K562 (cell line): ENCODE results near the gene KIAA1958. TPM values are rescaled to one million over a fixed set of nuclear protein-coding genes. Genes with fewer than 3 reads are reported as not detected.

Experiments used
- ATAC-seq: fragments of 200-7000 bp; cut with Tn5 transposase; 3 replicates; pipeline ENCODE4 v1.9.1; 2020; ENCODE audit warnings: moderate library complexity
- BruUV-seq: library from RNA; stranded (reverse); fragments of 400-500 nt; replicated peaks from 2 replicates; lab custom pipeline; 2021; lab: Mats Ljungman, UMichigan
- CTCF ChIA-PET: fragments of 300-600 bp; formaldehyde crosslinking; extraction: SDS; loops from one replicate; lab custom pipeline; 2021; ENCODE audit warnings: low intra/inter-chr PET ratio; lab: Yijun Ruan, JAX
- POLR2A ChIA-PET: fragments of 300-600, 350-650 bp; sonication (Branson Sonifier 250); formaldehyde crosslinking; extraction: SDS; loops from one replicate; lab custom pipeline; 2021; ENCODE audit warnings: antibody characterized with exemption, inconsistent platforms; lab: Yijun Ruan, JAX
- DNase-seq, 4 experiments: peaks; one replicate each; pipeline versions ENCODE4 v3.0.0 to v3.0.0-alpha.2; 2011 to 2018; ENCODE audit warnings: low spot score in 3 of 4, mixed read lengths in 3 of 4; ENCODE audit errors: extremely low read depth in 1 of 4
- FAIRE-seq: peaks from 2 replicates; lab custom pipeline; 2011; peaks lifted over from hg19 to GRCh38; lab: Jason Lieb, UNC
- H2AFZ ChIP-seq: 2 replicates; pipeline ENCODE4 v1.6.0; 2011; ENCODE audit warnings: low read depth, low read length, control low read depth, inconsistent platforms
- H3K27ac ChIP-seq: fragments of 200-600 bp; 3 replicates; pipeline ENCODE4 v1.8.0; 2011; ENCODE audit warnings: low read depth, mild to moderate bottlenecking, control low read depth, inconsistent platforms, low read length, moderate library complexity, mixed read lengths; ENCODE audit errors: extremely low read depth
- H3K27me3 ChIP-seq, 2 experiments: fragments of 300-600 bp in 1 of 2; 2 replicates in 1 of 2; 3 replicates in 1 of 2; pipeline versions ENCODE4 v1.6.0 to v1.8.0; 2011; ENCODE audit warnings: inconsistent platforms in 2 of 2, low read length in 2 of 2, mild to moderate bottlenecking in 1 of 2, mixed read lengths in 1 of 2, moderate library complexity in 1 of 2; ENCODE audit not compliant: control insufficient read depth in 2 of 2, insufficient read depth in 2 of 2
- H3K36me3 ChIP-seq: fragments of 300-600 bp; 3 replicates; pipeline ENCODE4 v1.8.0; 2011; ENCODE audit warnings: mild to moderate bottlenecking, low read length, inconsistent platforms; ENCODE audit not compliant: control insufficient read depth, insufficient read depth
- H3K4me1 ChIP-seq, 2 experiments: fragments of 200-600 bp in 1 of 2; replicated peaks in 1 of 2; 2 replicates in 1 of 2; 3 replicates in 1 of 2; pipeline versions ENCODE4 v1.5.1 to v1.8.0; 2011; ENCODE audit warnings: inconsistent platforms in 2 of 2, low read length in 2 of 2, mild to moderate bottlenecking in 1 of 2, mixed read lengths in 1 of 2, moderate library complexity in 1 of 2; ENCODE audit not compliant: control insufficient read depth in 2 of 2, insufficient read depth in 2 of 2
- H3K4me2 ChIP-seq: 2 replicates; pipeline ENCODE4 v1.6.1; 2011; ENCODE audit warnings: low read length, control low read depth, inconsistent platforms, mixed read lengths; ENCODE audit not compliant: insufficient read depth
- H3K4me3 ChIP-seq: fragments of 200-600 bp; sonication (generic), shearing (Covaris generic); 2 replicates; pipeline ENCODE4 v1.5.1; 2016; ENCODE audit warnings: control low read depth, inconsistent platforms
- H3K79me2 ChIP-seq: fragments of 200-600 bp; 3 replicates; pipeline ENCODE4 v1.8.0; 2011; ENCODE audit warnings: low read length, inconsistent platforms; ENCODE audit not compliant: control insufficient read depth, insufficient read depth
- H3K9ac ChIP-seq, 2 experiments: 2 replicates each; pipeline versions ENCODE4 v1.6.0 to v1.6.1; 2011; ENCODE audit warnings: low read depth in 2 of 2, low read length in 2 of 2, control low read depth in 1 of 2, inconsistent platforms in 1 of 2, mild to moderate bottlenecking in 1 of 2, mixed read lengths in 1 of 2; ENCODE audit not compliant: insufficient read depth in 1 of 2
- H3K9me1 ChIP-seq: one replicate; pipeline ENCODE4 v1.6.0; 2011; ENCODE audit warnings: inconsistent platforms, mild to moderate bottlenecking, low read length, moderate library complexity; ENCODE audit not compliant: control insufficient read depth, insufficient read depth
- H3K9me3 ChIP-seq: replicated peaks from 2 replicates; pipeline ENCODE4 v1.5.1; 2011; ENCODE audit warnings: low read depth, low read length, inconsistent platforms; ENCODE audit not compliant: control insufficient read depth, insufficient read depth
- H4K20me1 ChIP-seq: replicated peaks from 2 replicates; pipeline ENCODE4 v1.6.1; 2011; ENCODE audit warnings: low read length, inconsistent platforms, mixed read lengths; ENCODE audit not compliant: control insufficient read depth, insufficient read depth
- ATF3 ChIP-seq, 2 experiments: fragments of 450-650 bp in 1 of 2; sonication (generic) in 1 of 2; formaldehyde crosslinking in 1 of 2; IDR thresholded peaks in 1 of 2; conservative IDR thresholded peaks in 1 of 2; 2 replicates each; pipeline versions ENCODE4 v1.6.1 to v1.8.1; 2016 to 2023; ENCODE audit warnings: mild to moderate bottlenecking in 2 of 2, moderate library complexity in 2 of 2, inconsistent platforms in 1 of 2, missing genetic modification reagents in 1 of 2
- ATF7 ChIP-seq: fragments of 450-650 bp; IDR thresholded peaks from 2 replicates; pipeline ENCODE4 v1.7.1; 2014; ENCODE audit warnings: mild to moderate bottlenecking, moderate library complexity
- LARP7 ChIP-seq: fragments of 450-650 bp; IDR thresholded peaks from 2 replicates; pipeline ENCODE4 v1.6.1; 2016
- POLR3G ChIP-seq: IDR thresholded peaks from 2 replicates; pipeline ENCODE4 v1.6.1; 2011; ENCODE audit not compliant: insufficient read length, insufficient replicate concordance; ENCODE audit errors: extremely low read depth
- RAD21 ChIP-seq, 2 experiments: fragments of 250-450 bp in 1 of 2; fragments of 450-650 bp in 1 of 2; sonication (Bioruptor Pico) in 1 of 2; formaldehyde crosslinking in 1 of 2; IDR thresholded peaks in 1 of 2; conservative IDR thresholded peaks in 1 of 2; 2 replicates each; pipeline versions ENCODE4 v1.4.0 to v1.8.0; 2020 to 2022; ENCODE audit warnings: mild to moderate bottlenecking in 2 of 2, moderate library complexity in 1 of 2
- SMAD1 ChIP-seq: fragments of 150-350 bp; IDR thresholded peaks from 2 replicates; pipeline ENCODE4 v1.6.1; 2014; ENCODE audit warnings: low read length, low read depth; ENCODE audit not compliant: partially characterized antibody
- ZNF311 ChIP-seq: fragments of 250-450 bp; sonication (Bioruptor Pico); IDR thresholded peaks from 2 replicates; pipeline ENCODE4 v1.4.0; 2020; ENCODE audit warnings: mild to moderate bottlenecking, moderate library complexity
- ZNF764 ChIP-seq: fragments of 250-450 bp; sonication (Bioruptor Pico); IDR thresholded peaks from 2 replicates; pipeline ENCODE4 v1.4.0; 2020; ENCODE audit warnings: low read depth, mild to moderate bottlenecking, moderate library complexity
- WGBS: fragments of 100-300 bp; shearing (Covaris generic); methylation state at CpG from one replicate; pipeline ENCODE4 v1.1.6; 2016; ENCODE audit warnings: low coverage, mixed read lengths; ENCODE audit not compliant: insufficient coverage; ENCODE audit errors: missing lambda C conversion rate; 5-methylcytosine and 5-hydroxymethylcytosine counted together
- in situ Hi-C: fragments of 300-500 bp; cut with MboI; formaldehyde crosslinking; loops from 4 replicates; pipeline ENCODE4 v1.15.0; 2018; ENCODE audit warnings: inconsistent platforms, mixed read lengths
- intact Hi-C: fragments of 100-400 bp; cut with micrococcal nuclease; formaldehyde crosslinking; loops from 2 replicates; pipeline ENCODE4 v1.14.2; 2022
- polyA plus RNA-seq, 8 experiments: library from polyadenylated mRNA; depleted of rRNA in 4 of 8; stranded (reverse) in 5 of 8; unstranded in 3 of 8; fragments of >200 nt; fragmentation: Nextera tagmentation in 2 of 8; fragmentation: Illumina TruSeq in 1 of 8; extraction: Ambion mirVana in 2 of 8; extraction: Trizol in 1 of 8; gene quantifications; 2 replicates each; pipeline versions ENCODE4 v1.2.1 to v1.2.3, GENCODE V29; 2011 to 2014; ENCODE audit warnings: inconsistent platforms in 1 of 8, missing spikeins in 1 of 8
- total RNA-seq, 7 experiments: library from RNA; depleted of rRNA in 6 of 7; stranded (reverse); fragments of >200 nt in 6 of 7; fragmentation: Illumina TruSeq in 2 of 7; extraction: Trizol in 2 of 7; gene quantifications; 2 replicates each; pipeline versions ENCODE4 v1.2.1 to v1.2.3, GENCODE V29; 2011 to 2021; ENCODE audit warnings: low replicate concordance in 1 of 7

Gene KIAA1958
- total and polyA plus RNA-seq, 9 of the 15 experiments (the other 6 are each of a cell fraction or from before 2014, with no cell fraction given), result 1.1 to 16.0 (median 10.1) TPM

- peaks cover 5% of the 10 kb centered on the region; the same call in 2 of the 3 replicates for H3K36me3 ChIP-seq
- BruUV-seq, result no TSS peak
- H3K4me1 ChIP-seq, result no peaks in the 10 kb centered on the region
- DNase-seq (no peak), ATAC-seq (peak; percentile 48), FAIRE-seq (no peak)
- H3K4me2 ChIP-seq, result no peak overlapping the region
- H3K9me1 ChIP-seq, result no peaks in the 10 kb centered on the region
- H4K20me1 ChIP-seq, result no peaks in the 10 kb centered on the region
- TF ChIP-seq ZNF311 (CRISPR knock-in tag), result no peak
- peak in 1 of 2 experiments; percentile 17; a peak in 1 of 4 replicates for TF ChIP-seq RAD21 (CRISPR knock-in tag; conservative IDR thresholded peaks at IDR 0.05 in 1 of 2, IDR thresholded peaks at IDR 0.05 in 1 of 2)
- no peak for TF ChIP-seq ZNF764 (CRISPR knock-in tag)
- no peak for TF ChIP-seq POLR3G
- TF ChIP-seq LARP7, result no peak
- TF ChIP-seq ATF7, result peak; percentile 52; the same call in 1 of the 2 replicates
- TF ChIP-seq SMAD1, result no peak
- TF ChIP-seq ATF3 (IDR thresholded peaks at IDR 0.05), result peak; percentile 45; the same call in 1 of the 2 replicates
- no peak for TF ChIP-seq ATF3 (CRISPR knock-in tag; conservative IDR thresholded peaks at IDR 0.05)
- peaks cover 4% of the 10 kb centered on the region; the same call in 1 of the 2 replicates for H3K9me3 ChIP-seq
- H3K27me3 ChIP-seq, result no peaks in the 10 kb centered on the region; a peak in 1 of 5 replicates
- 23% methylated on average over 6 of the region's 6 CpGs for WGBS
- H3K9ac ChIP-seq, result no peak overlapping the region
- no peaks in the 10 kb centered on the region for H3K79me2 ChIP-seq
- H2AFZ ChIP-seq, result 0 out of 2 replicates have a peak overlapping the region, but pooled peaks have one; percentile 35
- in situ Hi-C loops (no loop called here), intact Hi-C loops (no loop called here)
- H3K27ac ChIP-seq, result no peak overlapping the region
- no peak overlapping the region for H3K4me3 ChIP-seq
- CTCF ChIA-PET, result interaction anchor here (0.6 kb wide), 1 partner anchor 230 kb away, joined by 3 read pairs; no protein-coding TSS in a partner anchor
- POLR2A ChIA-PET, result interaction anchor here (0.6 kb wide), 1 partner anchor 274 kb away, joined by 3 read pairs; no protein-coding TSS in a partner anchor
Measured at GRCh38 chr9:112680731-112681402, 194.2 kb downstream of the KIAA1958 start.
